HG03139 (cell line): ENCODE results near the gene KRT72.

Experiments
- ATAC-seq: cut with Tn5 transposase; IDR thresholded peaks from one replicate; pipeline ENCODE4 v1.9.1; 2021; ENCODE audit not compliant: unreplicated experiment

KRT72 gene

GRCh38 chr12:52600941-52601481 lies at the start of gene KRT72:
Gene KRT72 (minus strand): TSS chr12:52601463. CDS start chr12:52601452, 11 bp downstream.
- no peak for ATAC-seq

- no peak for ATAC-seq
Measured at GRCh38 chr12:52650520-52651081, 49.3 kb upstream of the KRT72 start.

GRCh38 chr12:52649066-52649465 lies 47.8 kb upstream of the KRT72 start:
- ATAC-seq = no peak

DNA sequence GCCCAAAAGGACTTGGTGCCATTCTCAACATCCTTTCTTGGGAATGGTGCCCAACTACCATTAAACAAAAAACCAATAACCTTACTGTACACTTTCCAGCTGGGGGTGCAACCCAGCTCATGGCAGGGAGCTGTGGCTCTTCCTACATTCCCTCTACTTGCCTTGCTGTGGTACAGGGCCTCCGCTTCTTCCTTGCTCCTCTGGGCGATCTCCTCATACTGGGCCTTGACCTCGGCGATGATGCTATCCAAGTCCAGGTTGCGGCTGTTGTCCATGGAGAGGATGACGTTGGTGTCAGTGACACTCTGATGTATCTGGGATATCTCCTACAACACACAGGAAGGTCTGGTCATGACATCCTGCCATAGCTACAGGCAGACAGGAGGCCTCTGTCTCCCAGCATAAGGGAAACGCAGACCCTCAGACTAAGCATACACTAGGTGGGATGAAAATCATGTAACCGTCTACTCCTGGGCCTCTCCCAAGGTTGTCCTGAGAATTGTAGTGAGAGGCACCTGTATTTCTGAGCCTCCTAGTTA lies 46.8 kb upstream of the KRT72 start:
- ATAC-seq = no peak

DNA sequence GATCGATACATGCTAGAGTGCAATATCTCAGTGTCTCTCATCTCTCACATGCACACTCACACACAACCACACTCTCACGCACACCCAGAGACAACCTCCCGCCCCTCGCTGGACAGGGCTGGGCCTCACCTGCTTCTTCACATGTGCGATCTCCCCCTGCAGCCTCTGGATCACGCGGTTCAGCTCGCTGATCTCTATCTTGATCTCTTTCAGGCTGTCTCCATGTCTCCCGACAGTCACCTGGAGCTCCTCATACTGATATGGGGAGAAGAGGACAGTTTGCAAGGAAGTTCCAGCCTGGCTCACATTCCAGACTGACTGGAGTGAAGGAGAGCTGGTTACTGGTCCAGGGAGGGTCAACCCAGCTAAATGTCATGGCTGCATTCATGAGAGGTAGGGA lies 46.3 kb upstream of the KRT72 start:
- ATAC-seq = no peak

- ATAC-seq = no peak
Measured at GRCh38 chr12:52646613-52647012, 45.4 kb upstream of the KRT72 start.

DNA sequence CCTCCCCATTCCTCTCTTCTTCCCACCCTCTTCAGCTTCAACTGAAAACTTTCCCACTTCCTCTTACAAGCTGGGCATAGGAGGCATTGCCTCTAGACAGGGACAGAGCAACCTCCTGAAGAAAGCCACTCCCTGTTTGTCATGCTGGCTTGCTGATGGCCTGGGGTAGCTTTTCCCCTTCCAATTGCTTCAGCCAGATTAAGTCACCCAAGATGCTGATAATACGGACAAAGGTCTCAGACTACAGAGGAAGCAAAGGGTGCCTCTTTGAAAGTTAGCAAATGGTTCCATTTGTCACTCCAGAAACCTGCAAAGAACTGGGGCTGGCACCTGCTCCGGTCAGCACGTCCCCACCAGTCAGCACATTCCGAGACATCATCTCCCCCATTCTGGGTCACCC lies 44.7 kb upstream of the KRT72 start:
- ATAC-seq = no peak

- no peak for ATAC-seq
Measured at GRCh38 chr12:52645120-52645761, 44.0 kb upstream of the KRT72 start.

- ATAC-seq = no peak
Measured at GRCh38 chr12:52644078-52644415, 42.8 kb upstream of the KRT72 start.

GRCh38 chr12:52643233-52644077 lies 42.2 kb upstream of the KRT72 start:
- no peak for ATAC-seq

GRCh38 chr12:52641468-52641867 lies 40.2 kb upstream of the KRT72 start:
- ATAC-seq = no peak

DNA sequence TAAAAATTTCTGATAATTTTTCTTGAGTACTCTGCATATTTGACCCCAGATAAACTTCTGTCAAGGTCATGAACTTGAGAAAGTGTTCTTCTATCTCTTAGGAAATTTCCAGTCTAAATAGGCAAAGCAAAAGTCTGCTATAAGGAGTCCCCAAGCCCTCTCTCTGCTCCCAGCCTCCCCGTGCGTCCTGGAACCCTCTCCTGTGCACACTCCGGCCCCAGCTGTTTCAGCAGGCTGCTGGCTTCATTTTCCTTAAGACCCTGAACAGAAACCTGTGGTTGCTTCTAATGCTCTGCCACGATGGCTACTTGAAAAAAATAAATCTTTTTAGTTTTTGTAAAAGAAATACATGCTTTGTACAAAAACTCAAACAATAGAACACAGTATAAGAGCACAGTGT lies 36.0 kb upstream of the KRT72 start:
- ATAC-seq = no peak

- ATAC-seq = no peak
Measured at GRCh38 chr12:52636592-52637258, 35.5 kb upstream of the KRT72 start.

GRCh38 chr12:52636189-52636588 lies 34.9 kb upstream of the KRT72 start:
- no peak for ATAC-seq

- ATAC-seq = no peak
Measured at GRCh38 chr12:52634266-52635056, 33.2 kb upstream of the KRT72 start.

- ATAC-seq = no peak
Measured at GRCh38 chr12:52633383-52633782, 32.1 kb upstream of the KRT72 start.

- no peak for ATAC-seq
Measured at GRCh38 chr12:52632656-52633055, 31.4 kb upstream of the KRT72 start.

- ATAC-seq = no peak
Measured at GRCh38 chr12:52631676-52632459, 30.6 kb upstream of the KRT72 start.

GRCh38 chr12:52631264-52631663 lies 30.0 kb upstream of the KRT72 start:
- ATAC-seq = no peak
